OCI-LY7 (cell line): Measurements from ENCODE around the gene PTPRN. TPM values are rescaled to one million over a fixed set of nuclear protein-coding genes. Genes with fewer than 3 reads are reported as not detected.
"Not testable (repeated sequence)": the region's sequence is repeated elsewhere in the genome, so short reads cannot be mapped to it uniquely, and the experiment has no call there.

Experiments
- BruUV-seq: library from RNA; stranded (reverse); fragments of 400-500 nt; replicated peaks from 2 replicates; lab custom pipeline; 2021; lab: Mats Ljungman, UMichigan
- CTCF ChIA-PET: fragments of 300-600 bp; sonication (Branson Sonifier 250); formaldehyde crosslinking; loops from one replicate; lab custom pipeline; 2022; ENCODE audit warnings: antibody characterized with exemption; ENCODE audit not compliant: unreplicated experiment; lab: Charles Lee
- POLR2A ChIA-PET: fragments of 300-600 bp; sonication (Branson Sonifier 250); formaldehyde crosslinking; loops from one replicate; lab custom pipeline; 2022; ENCODE audit warnings: antibody characterized with exemption; lab: Charles Lee
- DNase-seq: peaks from one replicate; pipeline ENCODE4 v3.0.0-alpha.2; 2015; ENCODE audit warnings: low spot score
- H2AFZ ChIP-seq: fragments of 200-600 bp; sonication (generic), shearing (Covaris generic); 2 replicates; pipeline ENCODE4 v1.6.1; 2014; ENCODE audit warnings: mild to moderate bottlenecking, antibody characterized with exemption, low read length, moderate library complexity
- H3K27ac ChIP-seq: fragments of 200-600 bp; sonication (generic); 2 replicates; pipeline ENCODE4 v1.5.1; 2014; ENCODE audit warnings: mixed run types, low read depth, mild to moderate bottlenecking, moderate library complexity, low read length, inconsistent platforms; ENCODE audit not compliant: poor library complexity, severe bottlenecking
- H3K36me3 ChIP-seq: fragments of 200-600 bp; sonication (generic); 2 replicates; pipeline ENCODE4 v1.6.1; 2014; ENCODE audit warnings: mild to moderate bottlenecking, antibody characterized with exemption, low read length, moderate library complexity, mixed read lengths; ENCODE audit not compliant: insufficient read depth
- H3K4me1 ChIP-seq: fragments of 200-600 bp; sonication (generic); 2 replicates; pipeline ENCODE4 v1.5.1; 2014; ENCODE audit warnings: mild to moderate bottlenecking, low read length; ENCODE audit not compliant: insufficient read depth, poor library complexity, severe bottlenecking
- H3K4me2 ChIP-seq: fragments of 200-600 bp; sonication (generic); 2 replicates; pipeline ENCODE4 v1.6.1; 2014; ENCODE audit warnings: mild to moderate bottlenecking, low read length
- H3K4me3 ChIP-seq: fragments of 200-600 bp; sonication (generic); 2 replicates; pipeline ENCODE4 v1.5.1; 2014; ENCODE audit warnings: mild to moderate bottlenecking, low read depth, low read length; ENCODE audit not compliant: poor library complexity, severe bottlenecking
- H3K79me2 ChIP-seq: fragments of 200-600 bp; sonication (generic); 2 replicates; pipeline ENCODE4 v1.6.1; 2016; ENCODE audit warnings: low read depth, mild to moderate bottlenecking, low read length, moderate library complexity, mixed read lengths; ENCODE audit not compliant: insufficient read depth
- H3K9me2 ChIP-seq: fragments of 200-600 bp; sonication (generic); 2 replicates; pipeline ENCODE4 v1.6.1; 2016; ENCODE audit warnings: mild to moderate bottlenecking, low read length, mixed read lengths; ENCODE audit not compliant: insufficient read depth
- H3K9me3 ChIP-seq: fragments of 200-600 bp; sonication (generic); 2 replicates; pipeline ENCODE4 v1.6.1; 2014; ENCODE audit warnings: mild to moderate bottlenecking, mixed run types, low read length, mixed read lengths
- H4K20me1 ChIP-seq: fragments of 200-600 bp; sonication (generic); 2 replicates; pipeline ENCODE4 v1.6.1; 2014; ENCODE audit warnings: mild to moderate bottlenecking, antibody characterized with exemption, low read length, moderate library complexity, mixed read lengths; ENCODE audit not compliant: insufficient read depth
- CTCF ChIP-seq: fragments of 200-600 bp; sonication (generic); conservative IDR thresholded peaks from 2 replicates; pipeline ENCODE4 v1.5.1; 2014; ENCODE audit warnings: mild to moderate bottlenecking, antibody characterized with exemption, low read length, moderate library complexity, mixed read lengths
- EZH2phosphoT487 ChIP-seq: fragments of 200-600 bp; sonication (generic); IDR thresholded peaks from 2 replicates; pipeline ENCODE4 v1.6.1; 2018; ENCODE audit warnings: low read depth, borderline replicate concordance, mild to moderate bottlenecking, mixed run types, antibody characterized with exemption, low read length, moderate library complexity, mixed read lengths
- intact Hi-C: fragments of 100-400 bp; cut with micrococcal nuclease; formaldehyde crosslinking; loops from one replicate; pipeline ENCODE4 v1.10.0; 2022; ENCODE audit not compliant: unreplicated experiment
- total RNA-seq, 2 experiments: library from RNA; depleted of rRNA in 1 of 2; stranded (reverse); fragments of >200 nt in 1 of 2; shearing (Covaris generic) in 1 of 2; gene quantifications; 2 replicates each; pipeline ENCODE4 v1.2.3, GENCODE V29; 2014 to 2022

The PTPRN gene
- total RNA-seq, 2 experiments from 2014 or later: not detected

DNA sequence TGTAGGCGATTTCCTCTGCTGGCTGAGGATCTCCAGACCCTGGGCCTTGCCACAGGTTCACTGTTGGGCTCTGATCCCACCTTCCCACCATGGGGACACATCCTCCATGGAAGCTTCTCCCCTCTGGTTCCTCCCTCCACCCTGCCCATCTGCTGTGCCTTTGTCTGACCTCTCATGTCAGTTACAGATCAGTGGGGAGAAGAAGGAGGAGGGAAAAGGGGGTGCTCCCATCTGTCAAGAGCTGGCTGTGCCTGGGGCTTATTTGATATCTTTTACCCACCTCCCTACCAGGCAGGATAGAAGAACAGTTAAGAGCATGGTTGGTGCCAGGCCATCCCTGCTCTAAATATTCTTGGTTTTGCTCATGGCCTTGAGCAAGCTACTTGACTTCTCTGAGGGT is 42.3 kb downstream of the PTPRN start:
- Histone ChIP-seq H3K9me3 (no peaks in the 10 kb centered on the region), H3K9me2 (no peaks in the 10 kb centered on the region), H3K79me2 (no peaks in the 10 kb centered on the region), H3K4me1 (no peaks in the 10 kb centered on the region), H2AFZ (no peak overlapping the region), H3K4me3 (no peak overlapping the region), H4K20me1 (no peaks in the 10 kb centered on the region), H3K27ac (no peak overlapping the region), H3K4me2 (no peak overlapping the region), H3K36me3 (no peaks in the 10 kb centered on the region)
- DNase-seq: no peak
- BruUV-seq: no TSS peak
- CTCF ChIA-PET: no interaction called here
- intact Hi-C loops: no loop called here
- POLR2A ChIA-PET: interaction anchor here (0.5 to 1.8 kb wide), 2 partner anchors 12 to 276 kb away, joined by 3 to 4 read pairs; no protein-coding TSS in a partner anchor
- TF ChIP-seq EZH2phosphoT487 (no peak), CTCF (no peak)

DNA sequence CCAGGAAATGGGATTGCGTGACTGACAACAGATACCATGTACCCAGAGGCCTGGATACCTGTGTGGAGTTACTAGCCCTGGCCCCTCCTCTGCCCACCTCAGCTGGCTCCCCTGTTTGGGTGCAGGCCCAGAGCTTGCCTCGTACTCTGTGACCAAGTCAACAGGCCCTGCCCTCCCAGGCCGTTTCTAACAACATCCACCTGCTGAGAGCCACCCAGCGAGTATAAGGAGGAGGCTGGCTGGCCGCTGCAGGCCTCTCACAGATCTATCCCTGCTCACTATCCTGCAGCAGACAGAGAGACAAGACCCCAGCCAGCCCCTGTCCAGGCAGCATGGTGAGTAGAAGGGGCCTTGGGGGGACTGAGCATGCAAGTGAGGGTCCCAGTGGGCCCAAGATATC is 43.0 kb downstream of the PTPRN start:
- H3K4me3 ChIP-seq: no peak overlapping the region
- H3K4me2 ChIP-seq: no peak overlapping the region
- H3K9me3 ChIP-seq: no peaks in the 10 kb centered on the region
- intact Hi-C loops: no loop called here
- no peaks in the 10 kb centered on the region for H3K79me2 ChIP-seq
- DNase-seq: no peak
- H2AFZ ChIP-seq: no peak overlapping the region
- POLR2A ChIA-PET: interaction anchor here (0.7 to 1.5 kb wide), 3 partner anchors 8 to 90 kb away, joined by 3 read pairs; no protein-coding TSS in a partner anchor
- H3K27ac ChIP-seq: no peak overlapping the region
- H3K9me2 ChIP-seq: no peaks in the 10 kb centered on the region
- peaks cover 4% of the 10 kb centered on the region for H3K4me1 ChIP-seq
- no peak for TF ChIP-seq CTCF
- TF ChIP-seq EZH2phosphoT487: no peak
- CTCF ChIA-PET: no interaction called here
- no peaks in the 10 kb centered on the region for H3K36me3 ChIP-seq
- no TSS peak for BruUV-seq
- H4K20me1 ChIP-seq: no peaks in the 10 kb centered on the region

- no peak for DNase-seq
- intact Hi-C loops: no loop called here
- CTCF ChIA-PET: interaction anchor here (0.6 kb wide), 1 partner anchor 17 kb away, joined by 12 read pairs; no protein-coding TSS in a partner anchor
- no peak overlapping the region for H3K27ac ChIP-seq
- H2AFZ ChIP-seq: no peak overlapping the region
- H3K4me3 ChIP-seq: no peak overlapping the region
- H3K4me2 ChIP-seq: no peak overlapping the region
- TF ChIP-seq EZH2phosphoT487 (no peak), CTCF (no peak)
- POLR2A ChIA-PET: interaction anchor here (0.7 to 1.6 kb wide), 3 partner anchors 15 to 18 kb away, joined by 3 to 5 read pairs (median 4); partner anchors contain the start of gene DNAJB2
- BruUV-seq: no TSS peak
- no peaks in the 10 kb centered on the region for H3K36me3 ChIP-seq
- peaks cover 8% of the 10 kb centered on the region for H3K4me1 ChIP-seq
- no peaks in the 10 kb centered on the region for H3K79me2 ChIP-seq
- H4K20me1 ChIP-seq: no peaks in the 10 kb centered on the region
- H3K9me3 ChIP-seq: no peaks in the 10 kb centered on the region
- H3K9me2 ChIP-seq: no peaks in the 10 kb centered on the region
Observed at GRCh38 chr2:219261024-219261855, 48.0 kb downstream of the PTPRN start.

- H3K27ac ChIP-seq, H3K4me3 ChIP-seq, H4K20me1 ChIP-seq, DNase-seq, H3K36me3 ChIP-seq, H2AFZ ChIP-seq, CTCF ChIA-PET, BruUV-seq, H3K4me2 ChIP-seq, H3K79me2 ChIP-seq, H3K9me3 ChIP-seq, H3K9me2 ChIP-seq: not testable (repeated sequence)
- POLR2A ChIA-PET: interaction anchor here (0.9 to 1.4 kb wide), 2 partner anchors 10 to 15 kb away, joined by 4 to 6 read pairs; no protein-coding TSS in a partner anchor
- intact Hi-C loops: loop anchor here (10.0 kb wide), 1 partner anchor 364 kb away; no protein-coding TSS in a partner anchor
- peaks cover 19% of the 10 kb centered on the region for H3K4me1 ChIP-seq
Observed at GRCh38 chr2:219258942-219259341, 50.3 kb downstream of the PTPRN start.
